NCI-H1105 treated with DMSO at 0.1 percent for 48 hours (cell line): ENCODE results near the gene WDR88.
"Not testable (repeated sequence)": the region's sequence is repeated elsewhere in the genome, so short reads cannot be mapped to it uniquely, and the experiment has no call there.

ENCODE experiments used
- DNase-seq: peaks from one replicate; lab custom pipeline; 2025; lab: John Stamatoyannopoulos, UW

WDR88 gene

DNA sequence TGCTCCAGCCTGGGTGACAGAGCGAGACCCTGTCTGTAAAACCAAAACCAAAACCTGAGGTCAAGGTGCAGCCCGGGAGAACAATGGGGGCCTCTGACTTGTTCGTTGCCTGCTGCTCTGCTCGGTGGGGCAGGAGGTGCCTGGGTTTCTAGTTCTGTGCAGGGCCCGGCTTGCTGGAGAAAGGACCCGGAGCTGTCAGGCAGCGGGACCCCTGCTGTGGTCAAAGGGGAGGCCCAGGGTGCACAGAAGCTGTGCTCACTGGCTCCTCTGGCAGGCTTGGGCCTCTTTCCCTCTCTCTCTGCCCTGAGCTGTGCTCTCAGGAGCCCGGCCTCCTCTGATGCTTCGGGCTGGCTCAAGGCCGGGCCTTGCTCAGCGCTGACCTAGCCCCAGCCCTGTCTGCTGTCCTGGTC, 65.7 kb downstream of the WDR88 start:
- DNase-seq = no peak

GRCh38 chr19:33198169-33198568, 66.3 kb downstream of the WDR88 start:
- DNase-seq = no peak

GRCh38 chr19:33199441-33200265, 67.7 kb downstream of the WDR88 start:
- DNase-seq = no peak

GRCh38 chr19:33201473-33201872, 69.6 kb downstream of the WDR88 start:
- DNase-seq = no peak

- DNase-seq = no peak
These were observed 70.1 kb downstream of the WDR88 start for GRCh38 chr19:33201886-33202545.

DNA sequence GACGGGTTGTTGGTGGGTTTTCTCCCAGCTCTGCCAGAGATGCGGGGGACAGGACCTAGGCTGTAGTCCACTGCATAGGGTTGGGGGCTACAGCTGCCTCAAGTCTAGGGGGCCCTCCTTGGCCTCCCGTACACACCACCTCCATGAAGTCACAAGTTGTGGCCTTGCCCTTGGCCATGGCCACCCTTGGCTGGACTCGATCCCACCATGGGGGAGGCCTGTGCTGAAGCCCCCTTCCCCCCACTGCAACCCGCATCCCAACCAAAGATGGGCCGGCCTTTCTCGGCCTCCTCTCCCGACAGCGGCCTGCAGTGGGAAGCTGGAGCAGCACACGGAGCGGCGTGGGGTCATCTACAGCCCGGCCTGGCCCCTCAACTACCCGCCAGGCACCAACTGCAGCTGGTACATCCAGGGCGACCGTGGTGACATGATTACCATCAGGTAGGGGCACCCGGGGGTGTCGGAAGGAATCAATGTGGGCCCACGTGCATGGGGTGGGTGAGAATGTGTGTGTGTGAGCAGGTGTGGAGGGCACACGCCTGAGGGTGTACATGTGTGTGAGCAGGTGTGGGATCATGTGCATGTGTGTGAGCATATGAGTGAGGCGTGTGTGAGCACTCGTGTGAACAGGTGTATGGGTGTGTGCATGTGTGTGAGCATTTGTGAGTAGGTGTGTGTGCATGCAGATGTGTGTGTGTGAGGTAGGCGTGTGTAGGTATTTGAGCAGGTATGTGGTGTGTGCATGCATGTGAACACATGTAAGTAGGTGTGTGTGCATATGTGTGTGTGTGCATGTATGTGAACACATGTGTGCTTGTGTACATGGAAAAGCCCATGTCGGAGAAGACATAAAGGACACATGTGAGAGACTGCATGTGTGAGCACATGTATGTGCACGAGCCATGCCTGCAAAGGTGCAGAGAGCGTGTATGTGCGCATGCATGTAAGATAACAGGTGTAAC, 70.9 kb downstream of the WDR88 start:
- DNase-seq = no peak

DNA sequence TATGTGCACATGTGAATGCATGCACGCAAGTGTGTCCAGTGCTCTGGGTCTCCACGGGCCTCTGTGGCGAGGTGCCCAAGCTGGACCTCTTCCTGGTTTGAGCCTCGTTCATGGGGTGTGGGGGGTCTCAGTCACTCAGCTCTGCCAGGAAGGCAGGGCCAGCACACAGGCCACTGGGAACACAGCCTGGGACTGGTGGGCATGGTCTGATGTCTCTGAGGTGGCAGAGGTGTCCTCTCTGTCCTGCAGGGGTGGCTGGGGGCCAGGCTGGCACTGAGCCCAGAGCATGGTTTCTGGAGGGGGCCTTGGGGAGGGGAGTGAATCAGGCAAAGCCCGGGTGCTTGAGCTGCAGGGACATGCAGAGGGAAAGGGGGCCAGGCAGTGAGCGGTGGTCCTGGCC, 71.6 kb downstream of the WDR88 start:
- DNase-seq = no peak

DNA sequence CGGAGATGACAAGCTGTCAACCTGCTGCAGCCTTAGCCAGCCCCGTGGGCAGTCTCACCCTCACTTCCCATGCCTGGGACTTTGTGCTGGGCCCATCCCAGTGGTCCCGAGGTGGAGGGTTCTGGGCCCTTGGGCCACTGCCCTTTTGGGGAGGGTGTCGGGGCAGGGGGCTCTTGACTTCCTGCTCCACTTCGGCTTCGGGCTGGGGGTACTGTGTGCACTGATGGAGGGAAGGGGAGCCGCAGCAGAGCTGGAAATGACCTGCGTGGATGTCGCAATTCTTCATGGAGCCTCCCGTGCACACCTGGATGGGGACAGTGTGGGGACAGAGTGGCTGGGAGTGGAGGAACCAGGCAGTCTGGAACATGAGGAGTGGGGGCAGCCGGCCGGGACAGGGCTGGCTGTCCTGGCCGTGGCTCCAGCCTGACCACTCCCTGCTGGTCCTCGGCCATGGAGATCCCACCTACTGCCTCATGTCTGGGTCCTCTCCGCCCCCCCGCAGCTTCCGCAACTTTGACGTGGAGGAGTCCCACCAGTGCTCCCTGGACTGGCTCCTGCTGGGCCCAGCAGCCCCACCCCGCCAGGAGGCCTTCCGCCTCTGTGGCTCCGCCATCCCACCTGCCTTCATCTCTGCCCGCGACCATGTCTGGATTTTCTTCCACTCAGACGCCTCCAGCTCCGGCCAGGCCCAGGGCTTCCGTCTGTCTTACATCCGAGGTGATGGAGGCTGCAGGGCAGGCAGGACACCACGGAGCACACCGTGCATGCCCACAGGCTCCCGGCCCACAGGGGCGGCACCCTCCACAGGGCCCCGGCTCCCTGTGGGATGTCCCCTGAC, 72.4 kb downstream of the WDR88 start:
- no peak for DNase-seq

DNA sequence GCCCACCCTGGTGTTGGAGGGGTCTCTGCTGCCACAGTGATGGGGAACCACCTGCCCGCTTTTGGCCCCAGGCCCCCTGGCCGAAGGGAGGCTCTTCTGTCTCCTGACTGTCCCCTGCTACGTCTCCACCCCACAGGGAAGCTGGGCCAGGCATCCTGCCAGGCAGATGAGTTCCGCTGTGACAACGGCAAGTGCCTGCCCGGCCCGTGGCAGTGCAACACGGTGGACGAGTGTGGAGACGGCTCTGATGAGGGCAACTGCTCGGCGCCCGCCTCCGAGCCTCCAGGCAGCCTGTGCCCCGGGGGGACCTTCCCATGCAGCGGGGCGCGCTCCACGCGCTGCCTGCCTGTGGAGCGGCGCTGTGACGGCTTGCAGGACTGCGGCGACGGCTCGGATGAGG, 73.2 kb downstream of the WDR88 start:
- no peak for DNase-seq

DNA sequence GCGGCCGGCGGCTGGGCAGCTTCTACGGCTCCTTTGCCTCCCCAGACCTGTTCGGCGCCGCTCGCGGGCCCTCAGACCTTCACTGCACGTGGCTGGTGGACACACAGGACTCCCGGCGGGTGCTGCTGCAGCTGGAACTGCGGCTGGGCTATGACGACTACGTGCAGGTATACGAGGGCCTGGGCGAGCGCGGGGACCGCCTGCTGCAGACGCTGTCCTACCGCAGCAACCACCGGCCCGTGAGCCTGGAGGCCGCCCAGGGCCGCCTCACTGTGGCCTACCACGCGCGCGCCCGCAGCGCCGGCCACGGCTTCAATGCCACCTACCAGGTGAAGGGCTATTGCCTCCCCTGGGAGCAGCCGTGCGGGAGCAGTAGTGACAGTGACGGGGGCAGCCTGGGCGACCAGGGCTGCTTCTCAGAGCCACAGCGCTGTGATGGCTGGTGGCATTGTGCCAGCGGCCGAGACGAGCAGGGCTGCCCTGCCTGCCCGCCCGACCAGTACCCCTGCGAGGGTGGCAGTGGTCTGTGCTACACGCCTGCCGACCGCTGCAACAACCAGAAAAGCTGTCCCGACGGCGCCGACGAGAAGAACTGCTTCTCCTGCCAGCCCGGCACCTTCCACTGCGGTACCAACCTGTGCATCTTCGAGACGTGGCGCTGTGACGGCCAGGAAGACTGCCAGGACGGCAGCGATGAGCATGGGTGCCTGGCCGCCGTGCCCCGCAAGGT, 73.8 kb downstream of the WDR88 start:
- DNase-seq = no peak

GRCh38 chr19:33206261-33207039, 74.5 kb downstream of the WDR88 start:
- DNase-seq = no peak

DNA sequence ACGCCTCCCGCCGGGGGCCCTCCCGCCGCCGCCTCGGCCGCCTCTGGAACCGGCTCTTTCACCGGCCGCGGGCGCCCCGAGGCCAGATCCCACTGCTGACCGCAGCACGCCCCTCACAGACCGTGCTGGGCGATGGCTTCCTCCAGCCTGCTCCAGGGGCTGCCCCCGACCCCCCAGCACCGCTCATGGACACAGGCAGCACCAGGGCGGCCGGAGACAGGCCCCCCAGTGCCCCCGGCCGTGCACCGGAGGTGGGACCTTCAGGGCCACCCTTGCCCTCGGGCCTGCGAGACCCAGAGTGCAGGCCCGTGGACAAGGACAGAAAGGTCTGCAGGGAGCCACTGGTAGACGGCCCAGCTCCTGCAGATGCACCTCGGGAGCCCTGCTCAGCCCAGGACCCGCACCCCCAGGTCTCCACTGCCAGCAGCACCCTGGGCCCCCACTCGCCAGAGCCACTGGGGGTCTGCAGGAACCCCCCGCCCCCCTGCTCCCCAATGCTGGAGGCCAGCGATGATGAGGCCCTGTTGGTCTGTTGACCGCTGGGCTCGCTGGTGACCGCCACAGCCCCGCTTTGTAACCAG, 75.2 kb downstream of the WDR88 start:
- no peak for DNase-seq

- DNase-seq = no peak
These were observed 76.0 kb downstream of the WDR88 start for GRCh38 chr19:33207903-33208302.

GRCh38 chr19:33208371-33208895, 76.5 kb downstream of the WDR88 start:
- DNase-seq = no peak

GRCh38 chr19:33208904-33209849, 77.3 kb downstream of the WDR88 start:
- no peak for DNase-seq

DNA sequence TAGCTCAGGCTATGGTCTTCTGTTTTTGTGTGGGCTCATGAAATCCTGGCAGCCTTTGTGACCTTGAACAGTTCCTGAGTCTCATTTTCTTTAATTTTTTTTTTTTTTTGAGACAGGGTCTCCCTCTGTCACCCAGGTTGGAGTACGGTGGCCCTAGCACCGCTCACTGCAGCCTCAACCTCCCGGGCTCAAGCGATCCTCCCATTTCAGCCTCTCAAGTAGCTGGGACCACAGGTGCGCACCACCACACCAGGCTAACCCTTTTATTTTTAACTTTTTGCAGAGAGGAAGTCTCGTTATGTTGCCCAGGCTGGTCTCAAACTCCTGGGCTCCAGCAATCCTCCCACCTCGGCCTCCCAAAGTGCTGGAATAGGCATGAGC, 77.9 kb downstream of the WDR88 start:
- not testable (repeated sequence) for DNase-seq

- DNase-seq = no peak
These were observed 78.5 kb downstream of the WDR88 start for GRCh38 chr19:33210266-33210940.
